Keratinocyte (primary cell): ENCODE results near the gene DIS3L2. TPM values are rescaled to one million over a fixed set of nuclear protein-coding genes. Genes with fewer than 3 reads are reported as not detected.

ENCODE experiments used
- DNase-seq: peaks from one replicate; pipeline ENCODE4 v3.0.0-alpha.2; 2011; ENCODE audit warnings: low read depth, missing footprints, low spot score
- FAIRE-seq: peaks from 2 replicates; lab custom pipeline; 2011; peaks lifted over from hg19 to GRCh38; lab: Jason Lieb, UNC
- H2AFZ ChIP-seq: 2 replicates; pipeline ENCODE4 v1.6.0; 2012; ENCODE audit warnings: low read length, control low read depth, inconsistent platforms; ENCODE audit not compliant: control insufficient read depth
- H3K27ac ChIP-seq: 2 replicates; pipeline ENCODE4 v1.5.1; 2011; ENCODE audit warnings: low read length; ENCODE audit not compliant: control insufficient read depth, insufficient read depth
- H3K27me3 ChIP-seq: 3 replicates; pipeline ENCODE4 v1.6.0; 2011; ENCODE audit warnings: low read length; ENCODE audit not compliant: control insufficient read depth, insufficient read depth; ENCODE audit errors: extremely low read depth
- H3K36me3 ChIP-seq, 2 experiments: 2 replicates in 1 of 2; 3 replicates in 1 of 2; pipeline ENCODE4 v1.5.1; 2011; ENCODE audit warnings: low read length in 2 of 2, mild to moderate bottlenecking in 1 of 2; ENCODE audit not compliant: control insufficient read depth in 2 of 2, insufficient read depth in 2 of 2; ENCODE audit errors: extremely low read depth in 1 of 2
- H3K4me1 ChIP-seq: 3 replicates; pipeline ENCODE4 v1.5.1; 2011; ENCODE audit warnings: low read length; ENCODE audit not compliant: control insufficient read depth, insufficient read depth; ENCODE audit errors: extremely low read depth
- H3K4me2 ChIP-seq: 3 replicates; pipeline ENCODE4 v1.6.0; 2011; ENCODE audit warnings: low read depth, low read length; ENCODE audit not compliant: control insufficient read depth, insufficient read depth; ENCODE audit errors: extremely low read depth
- H3K4me3 ChIP-seq, 3 experiments: fragments of 200-600 bp in 1 of 3; sonication (generic) in 1 of 3; 2 replicates in 2 of 3; 3 replicates in 1 of 3; pipeline ENCODE4 v1.5.1; 2011 to 2016; ENCODE audit warnings: low read length in 3 of 3, mild to moderate bottlenecking in 3 of 3, control low read depth in 2 of 3, inconsistent platforms in 1 of 3, low read depth in 1 of 3, mixed read lengths in 1 of 3, mixed run types in 1 of 3, moderate library complexity in 1 of 3; ENCODE audit not compliant: control insufficient read depth in 2 of 3, insufficient read depth in 2 of 3; ENCODE audit errors: extremely low read depth in 1 of 3
- H3K79me2 ChIP-seq: 2 replicates; pipeline ENCODE4 v1.6.0; 2012; ENCODE audit warnings: low read length; ENCODE audit not compliant: control insufficient read depth, insufficient read depth
- H3K9ac ChIP-seq: 3 replicates; pipeline ENCODE4 v1.6.0; 2011; ENCODE audit warnings: low read length; ENCODE audit not compliant: control insufficient read depth, insufficient read depth; ENCODE audit errors: extremely low read depth
- H3K9me1 ChIP-seq: 3 replicates; pipeline ENCODE4 v1.6.0; 2011; ENCODE audit warnings: low read length; ENCODE audit not compliant: control insufficient read depth, insufficient read depth; ENCODE audit errors: extremely low read depth
- H3K9me3 ChIP-seq: 2 replicates; pipeline ENCODE4 v1.5.1; 2012; ENCODE audit warnings: low read depth, low read length; ENCODE audit not compliant: control insufficient read depth
- H4K20me1 ChIP-seq: 3 replicates; pipeline ENCODE4 v1.6.0; 2011; ENCODE audit warnings: low read length; ENCODE audit not compliant: control insufficient read depth, insufficient read depth; ENCODE audit errors: extremely low read depth
- CTCF ChIP-seq, 3 experiments: IDR thresholded peaks in 1 of 3; conservative IDR thresholded peaks in 1 of 3; optimal IDR thresholded peaks in 1 of 3; 2 replicates in 2 of 3; 3 replicates in 1 of 3; pipeline versions ENCODE3 to v1.5.1; 2011; ENCODE audit warnings: low read length in 3 of 3, mild to moderate bottlenecking in 3 of 3, moderate library complexity in 2 of 3, control low read depth in 1 of 3, inconsistent platforms in 1 of 3; ENCODE audit not compliant: insufficient read depth in 2 of 3; ENCODE audit errors: extremely low read depth in 1 of 3
- EZH2 ChIP-seq: IDR thresholded peaks from one replicate; pipeline ENCODE4 v1.6.1; 2012; ENCODE audit warnings: inconsistent platforms, mild to moderate bottlenecking, low read length, moderate library complexity
- dilution Hi-C: fragments of 300-500 bp; cut with MboI; formaldehyde crosslinking; loops from one replicate; pipeline ENCODE4 v1.7.0; 2020; ENCODE audit warnings: low sequenced_read_pairs; ENCODE audit not compliant: extremely low pct_ligation_motif_present
- polyA plus RNA-seq, 5 experiments: library from polyadenylated mRNA; depleted of rRNA in 3 of 5; stranded (reverse) in 3 of 5; stranded (forward) in 1 of 5; unstranded in 1 of 5; fragments of >200 nt; gene quantifications; 1 replicate in 1 of 5; 2 replicates in 3 of 5; 3 replicates in 1 of 5; pipeline versions ENCODE4 v1.2.1 to v1.2.3, GENCODE V29; 2011 to 2012; ENCODE audit warnings: missing spikeins in 2 of 5, low read depth in 1 of 5, low replicate concordance in 1 of 5

DIS3L2 gene
- polyA plus RNA-seq, 1 donor (not counting 4 experiments of a cell fraction or from before 2014, with no cell fraction given): 8.6 TPM

DNA sequence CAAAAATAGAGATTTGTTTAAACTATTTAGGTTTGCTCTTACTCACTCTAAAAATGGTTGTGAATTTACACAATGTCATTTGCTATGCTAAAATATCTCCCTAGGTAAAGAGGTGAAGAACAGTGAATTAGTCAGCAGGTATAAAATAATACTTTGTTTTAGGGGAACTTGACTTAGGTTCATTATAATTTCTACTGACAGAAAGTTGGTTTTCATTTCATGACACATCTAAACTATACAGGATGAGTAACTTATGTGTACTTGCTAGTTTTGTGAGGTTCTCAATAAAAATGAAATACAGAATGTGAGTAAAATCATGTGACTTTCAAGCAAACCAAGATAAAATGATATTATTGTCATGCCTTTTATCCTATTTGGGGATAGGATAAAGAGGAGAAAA is 66.0 kb downstream of the DIS3L2 start:
- no peaks in the 10 kb centered on the region for H3K79me2 ChIP-seq
- H3K4me2 ChIP-seq: no peak overlapping the region
- no peaks in the 10 kb centered on the region for H3K9me3 ChIP-seq
- H3K4me1 ChIP-seq: no peaks in the 10 kb centered on the region
- H3K27me3 ChIP-seq: no peaks in the 10 kb centered on the region
- TF ChIP-seq CTCF (optimal IDR thresholded peaks at IDR 0.05 in 1 of 3, IDR thresholded peaks at IDR 0.05 in 1 of 3, conservative IDR thresholded peaks at IDR 0.05 in 1 of 3; ENCODE audit: extremely low read depth in 1 of 3, insufficient read depth in 2 of 3, low read length in 3 of 3) (no peak), EZH2 (no peak)
- no peaks in the 10 kb centered on the region for H4K20me1 ChIP-seq
- H3K9me1 ChIP-seq: no peaks in the 10 kb centered on the region
- no peak overlapping the region for H2AFZ ChIP-seq
- H3K27ac ChIP-seq: no peak overlapping the region
- H3K4me3 ChIP-seq: no peak overlapping the region
- peaks cover 8 to 10% of the 10 kb centered on the region in 2 experiments for H3K36me3 ChIP-seq
- dilution Hi-C loops: no loop called here
- FAIRE-seq (no peak), DNase-seq (no peak)
- H3K9ac ChIP-seq: no peak overlapping the region

DNA sequence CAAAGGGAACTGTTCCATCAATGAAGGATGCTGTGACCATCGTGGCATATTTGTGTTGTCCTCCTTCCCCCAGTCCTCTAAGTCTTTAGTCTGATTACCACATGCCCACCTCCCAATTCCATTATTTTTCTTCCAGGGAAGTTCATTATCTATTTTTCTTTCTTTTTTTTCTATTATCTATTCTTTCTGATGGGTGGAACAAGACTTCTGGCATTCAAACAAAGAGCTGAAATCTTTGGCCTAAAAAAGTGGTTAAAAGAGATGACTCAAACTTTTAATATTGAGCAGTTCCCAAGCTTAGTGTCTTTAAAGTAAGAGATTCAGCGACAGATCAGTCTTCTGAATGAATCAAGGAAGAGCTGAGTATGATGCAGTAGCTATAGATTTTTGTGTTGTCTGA is 66.6 kb downstream of the DIS3L2 start:
- Histone ChIP-seq H3K9ac (no peak overlapping the region), H3K36me3 (peaks cover 5 to 10% of the 10 kb centered on the region in 2 experiments), H3K4me1 (no peaks in the 10 kb centered on the region), H2AFZ (no peak overlapping the region), H3K4me3 (no peak overlapping the region), H3K9me1 (no peaks in the 10 kb centered on the region), H4K20me1 (no peaks in the 10 kb centered on the region), H3K27ac (no peak overlapping the region), H3K4me2 (no peak overlapping the region), H3K9me3 (no peaks in the 10 kb centered on the region), H3K79me2 (no peaks in the 10 kb centered on the region), H3K27me3 (no peaks in the 10 kb centered on the region)
- DNase-seq (no peak), FAIRE-seq (no peak)
- TF ChIP-seq CTCF (optimal IDR thresholded peaks at IDR 0.05 in 1 of 3, IDR thresholded peaks at IDR 0.05 in 1 of 3, conservative IDR thresholded peaks at IDR 0.05 in 1 of 3; ENCODE audit: extremely low read depth in 1 of 3, insufficient read depth in 2 of 3, low read length in 3 of 3) (no peak), EZH2 (no peak)
- dilution Hi-C loops: no loop called here
